ENCODE measurements around the gene ADAMTSL1. TPM values are rescaled to one million over a fixed set of nuclear protein-coding genes. Genes with fewer than 3 reads are reported as not detected.

Gene ADAMTSL1
- total RNA-seq, 1 experiment from 2014 or later = not detected

- in situ Hi-C loops (cut with HindIII; ENCODE audit: low pct_unique_long_range_greater_than_20kb, low sequenced_read_pairs) = no loop called here
- DNase-seq (ENCODE audit: low read depth) = no peak
These were observed 256.3 kb downstream of the ADAMTSL1 start for GRCh38 chr9:18730241-18730640.

- no peak for DNase-seq (ENCODE audit: low read depth)
- in situ Hi-C loops (cut with HindIII; ENCODE audit: low pct_unique_long_range_greater_than_20kb, low sequenced_read_pairs) = no loop called here
These were observed 265.2 kb downstream of the ADAMTSL1 start for GRCh38 chr9:18739127-18739526.

- in situ Hi-C loops (cut with HindIII; ENCODE audit: low pct_unique_long_range_greater_than_20kb, low sequenced_read_pairs) = no loop called here
- DNase-seq (ENCODE audit: low read depth) = no peak
These were observed 265.8 kb downstream of the ADAMTSL1 start for GRCh38 chr9:18739641-18740318.

- in situ Hi-C loops (cut with HindIII; ENCODE audit: low pct_unique_long_range_greater_than_20kb, low sequenced_read_pairs) = no loop called here
- DNase-seq (ENCODE audit: low read depth) = no peak
These were observed 267.4 kb downstream of the ADAMTSL1 start for GRCh38 chr9:18741359-18741758.

- DNase-seq (ENCODE audit: low read depth) = no peak
- in situ Hi-C loops (cut with HindIII; ENCODE audit: low pct_unique_long_range_greater_than_20kb, low sequenced_read_pairs) = no loop called here
These were observed 268.0 kb downstream of the ADAMTSL1 start for GRCh38 chr9:18741945-18742344.

- in situ Hi-C loops (cut with HindIII; ENCODE audit: low pct_unique_long_range_greater_than_20kb, low sequenced_read_pairs) = no loop called here
These were observed 269.5 kb downstream of the ADAMTSL1 start for GRCh38 chr9:18743421-18743820.

GRCh38 chr9:18743971-18744370 lies 270.0 kb downstream of the ADAMTSL1 start:
- no peak for DNase-seq (ENCODE audit: low read depth)
- in situ Hi-C loops (cut with HindIII; ENCODE audit: low pct_unique_long_range_greater_than_20kb, low sequenced_read_pairs) = no loop called here

More at GRCh38 chr9:18743421-18743820, 269.5 kb downstream of the ADAMTSL1 start:
- DNase-seq (ENCODE audit: low read depth) = no peak

- DNase-seq (ENCODE audit: low read depth) = no peak
- in situ Hi-C loops (cut with HindIII; ENCODE audit: low pct_unique_long_range_greater_than_20kb, low sequenced_read_pairs) = no loop called here
These were observed 271.8 kb downstream of the ADAMTSL1 start for GRCh38 chr9:18745710-18746109.

- DNase-seq (ENCODE audit: low read depth) = no peak
- in situ Hi-C loops (cut with HindIII; ENCODE audit: low pct_unique_long_range_greater_than_20kb, low sequenced_read_pairs) = no loop called here
These were observed 272.7 kb downstream of the ADAMTSL1 start for GRCh38 chr9:18746631-18747030.

GRCh38 chr9:18747595-18747994 lies 273.6 kb downstream of the ADAMTSL1 start:
- in situ Hi-C loops (cut with HindIII; ENCODE audit: low pct_unique_long_range_greater_than_20kb, low sequenced_read_pairs) = no loop called here
- no peak for DNase-seq (ENCODE audit: low read depth)

- DNase-seq (ENCODE audit: low read depth) = no peak
- in situ Hi-C loops (cut with HindIII; ENCODE audit: low pct_unique_long_range_greater_than_20kb, low sequenced_read_pairs) = no loop called here
These were observed 274.3 kb downstream of the ADAMTSL1 start for GRCh38 chr9:18748251-18748701.

- DNase-seq (ENCODE audit: low read depth) = no peak
- in situ Hi-C loops (cut with HindIII; ENCODE audit: low pct_unique_long_range_greater_than_20kb, low sequenced_read_pairs) = no loop called here
These were observed 275.8 kb downstream of the ADAMTSL1 start for GRCh38 chr9:18749711-18750110.

GRCh38 chr9:18753904-18754303 lies 280.0 kb downstream of the ADAMTSL1 start:
- DNase-seq (ENCODE audit: low read depth) = no peak
- in situ Hi-C loops (cut with HindIII; ENCODE audit: low pct_unique_long_range_greater_than_20kb, low sequenced_read_pairs) = no loop called here

GRCh38 chr9:18754537-18754936 lies 280.6 kb downstream of the ADAMTSL1 start:
- DNase-seq (ENCODE audit: low read depth) = no peak
- in situ Hi-C loops (cut with HindIII; ENCODE audit: low pct_unique_long_range_greater_than_20kb, low sequenced_read_pairs) = no loop called here

GRCh38 chr9:18755263-18755662 lies 281.3 kb downstream of the ADAMTSL1 start:
- in situ Hi-C loops (cut with HindIII; ENCODE audit: low pct_unique_long_range_greater_than_20kb, low sequenced_read_pairs) = no loop called here
- DNase-seq (ENCODE audit: low read depth) = no peak

- DNase-seq (ENCODE audit: low read depth) = no peak
- in situ Hi-C loops (cut with HindIII; ENCODE audit: low pct_unique_long_range_greater_than_20kb, low sequenced_read_pairs) = no loop called here
These were observed 282.8 kb downstream of the ADAMTSL1 start for GRCh38 chr9:18756712-18757125.

GRCh38 chr9:18759827-18760226 lies 285.9 kb downstream of the ADAMTSL1 start:
- in situ Hi-C loops (cut with HindIII; ENCODE audit: low pct_unique_long_range_greater_than_20kb, low sequenced_read_pairs) = no loop called here
- DNase-seq (ENCODE audit: low read depth) = no peak

GRCh38 chr9:18761742-18762300 lies 287.9 kb downstream of the ADAMTSL1 start:
- DNase-seq (ENCODE audit: low read depth) = no peak
- in situ Hi-C loops (cut with HindIII; ENCODE audit: low pct_unique_long_range_greater_than_20kb, low sequenced_read_pairs) = no loop called here

GRCh38 chr9:18766989-18767550 lies 293.1 kb downstream of the ADAMTSL1 start:
- in situ Hi-C loops (cut with HindIII; ENCODE audit: low pct_unique_long_range_greater_than_20kb, low sequenced_read_pairs) = no loop called here
- no peak for DNase-seq (ENCODE audit: low read depth)

Data from Caki2 (cell line).